Measurements from ENCODE around the gene ALDOC. TPM values are rescaled to one million over a fixed set of nuclear protein-coding genes. Genes with fewer than 3 reads are reported as not detected.

The ALDOC gene
- total and polyA plus RNA-seq, 10 of the 15 experiments (the other 5 are each of a cell fraction or from before 2014, with no cell fraction given) = 16.0 to 268 (median 78.2) TPM

- ChIA-PET SMC1A (ENCODE audit: uncharacterized antibody, unreplicated experiment) (interaction anchor here (1.0 to 6.1 kb wide), 9 partner anchors 22 to 65 kb away, joined by 3 to 89 read pairs (median 5); partner anchors contain the start of gene PIGS), RAD21 (ENCODE audit: unreplicated experiment) (interaction anchor here (0.8 to 8.3 kb wide), 13 partner anchors 12 to 172 kb away, joined by 3 to 102 read pairs (median 5); partner anchors contain the start of genes ALDOC, PIGS and RPL23A), POLR2A (interaction anchor here (0.8 to 9.1 kb wide), 10 partner anchors 9 to 172 kb away, joined by 3 to 148 read pairs (median 4); partner anchors contain the start of genes ALDOC, PIGS and RPL23A), CTCF (interaction anchor here (0.6 to 13.9 kb wide), 24 partner anchors 9 to 348 kb away, joined by 3 to 316 read pairs (median 4); partner anchors contain the start of genes ALDOC, IFT20, PIGS and RSKR)
- BruUV-seq (replicated peaks) = no TSS peak
- ATAC-seq = peak; percentile 63
- peak; percentile 93 for FAIRE-seq
- no peaks in the 10 kb centered on the region for H4K20me1 ChIP-seq (ENCODE audit: control insufficient read depth, insufficient read depth)
- H3K27me3 ChIP-seq (replicated peaks in 1 of 2; ENCODE audit: control insufficient read depth in 2 of 2, insufficient read depth in 2 of 2, low read length in 1 of 2) = no peaks in the 10 kb centered on the region
- peaks cover 38% of the 10 kb centered on the region for H3K4me1 ChIP-seq (ENCODE audit: control insufficient read depth, insufficient read depth, low read length)
- peak overlapping the region; percentile 57 for H3K9ac ChIP-seq (ENCODE audit: control insufficient read depth, insufficient read depth, low read length)
- in situ Hi-C loops (cut with MboI) (loop anchor here (5.0 to 10.0 kb wide), 2 partner anchors 51 to 173 kb away; partner anchors contain the start of genes SARM1 and VTN), intact Hi-C loops (cut with micrococcal nuclease; ENCODE audit: unreplicated experiment) (loop anchor here (1.0 to 10.0 kb wide), 4 partner anchors 51 to 173 kb away; partner anchors contain the start of genes SARM1, SPAG5 and VTN)
- H3K4me3 ChIP-seq = peak overlapping the region; percentile 98; the same call in 1 of the 2 replicates
- peaks cover 50% of the 10 kb centered on the region for H3K79me2 ChIP-seq (ENCODE audit: control insufficient read depth, insufficient read depth, low read length)
- H3K27ac ChIP-seq (ENCODE audit: control insufficient read depth, insufficient read depth) = peak overlapping the region; percentile 73
- H3K9me3 ChIP-seq (replicated peaks; ENCODE audit: control insufficient read depth, insufficient read depth, low read length) = no peaks in the 10 kb centered on the region
- peaks cover 2 to 3% of the 10 kb centered on the region in 2 experiments; a peak in 1 of 4 replicates for H3K36me3 ChIP-seq (ENCODE audit: control insufficient read depth in 2 of 2, insufficient read depth in 2 of 2, low read length in 1 of 2)
- H2AFZ ChIP-seq (ENCODE audit: control insufficient read depth, low read depth, low read length) = peak overlapping the region; percentile 76
- DNase-seq (ENCODE audit: low read depth, low spot score) = peak; percentile 73
- H3K4me2 ChIP-seq (ENCODE audit: control insufficient read depth, insufficient read depth) = peak overlapping the region; percentile 97
- 40% methylated on average over 26 of the region's 26 CpGs for WGBS (ENCODE audit: insufficient coverage, insufficient replicate concordance, low lambda C conversion rate, missing lambda C conversion rate)
- TF ChIP-seq MXI1 (IDR thresholded peaks at IDR 0.05; ENCODE audit: low read depth, low read length) (no peak), POLR2AphosphoS5 (IDR thresholded peaks at IDR 0.05; ENCODE audit: low read length) (no peak), MEF2A (IDR thresholded peaks at IDR 0.05; ENCODE audit: insufficient read depth, low read depth, low read length) (no peak), CHD1 (IDR thresholded peaks at IDR 0.05; ENCODE audit: low read depth, low read length) (no peak), MAX (IDR thresholded peaks at IDR 0.05; ENCODE audit: low read depth, low read length) (peak; percentile 10; the same call in 1 of the 2 replicates), CHD2 (IDR thresholded peaks at IDR 0.05; ENCODE audit: borderline replicate concordance, low read depth, low read length) (0 out of 2 replicates have a peak, but pooled peaks have one; percentile 16), TARDBP (IDR thresholded peaks at IDR 0.05; ENCODE audit: borderline replicate concordance) (no peak), CEBPZ (IDR thresholded peaks at IDR 0.05; ENCODE audit: low read depth, low read length) (no peak), ZNF592 (IDR thresholded peaks at IDR 0.05) (no peak), ASH2L (IDR thresholded peaks at IDR 0.05; ENCODE audit: borderline replicate concordance, low read depth) (no peak), SMARCA5 (IDR thresholded peaks at IDR 0.05) (peak; percentile 84; the same call in 1 of the 2 replicates), CEBPB (IDR thresholded peaks at IDR 0.05; ENCODE audit: borderline replicate concordance in 1 of 2, low read depth in 2 of 2, low read length in 2 of 2) (no peak), MEF2B (IDR thresholded peaks at IDR 0.05; ENCODE audit: partially characterized antibody, poor library complexity, severe bottlenecking) (peak; percentile 27), MYB (IDR thresholded peaks at IDR 0.05; ENCODE audit: borderline replicate concordance, low read depth, low read length) (no peak)
Observed at GRCh38 chr17:28547623-28548416, 28.9 kb downstream of the ALDOC start.
